OCI-LY1 (cell line): ENCODE results near the gene FADD.

ENCODE experiments used
- CTCF ChIP-seq: fragments of 200-600 bp; sonication (generic), shearing (Covaris generic); IDR thresholded peaks from 2 replicates; pipeline ENCODE4 v1.5.1; 2017; ENCODE audit warnings: mild to moderate bottlenecking, antibody characterized with exemption, low read length, moderate library complexity, mixed read lengths
- EZH2 ChIP-seq: fragments of 200-600 bp; sonication (generic), shearing (Covaris generic); IDR thresholded peaks from 2 replicates; pipeline ENCODE4 v1.8.0; 2017; ENCODE audit warnings: borderline replicate concordance, mixed run types, mild to moderate bottlenecking, antibody characterized with exemption, low read length, moderate library complexity, mixed read lengths

- no peak for TF ChIP-seq CTCF
- no peak for TF ChIP-seq EZH2
Measured at GRCh38 chr11:70225681-70226177, 22.6 kb downstream of the FADD start.
